Measurements from ENCODE around the gene SEPTIN1.
A peak's percentile ranks its signal among the peaks of the same experiment; 100 is the strongest.

The SEPTIN1 gene

DNA sequence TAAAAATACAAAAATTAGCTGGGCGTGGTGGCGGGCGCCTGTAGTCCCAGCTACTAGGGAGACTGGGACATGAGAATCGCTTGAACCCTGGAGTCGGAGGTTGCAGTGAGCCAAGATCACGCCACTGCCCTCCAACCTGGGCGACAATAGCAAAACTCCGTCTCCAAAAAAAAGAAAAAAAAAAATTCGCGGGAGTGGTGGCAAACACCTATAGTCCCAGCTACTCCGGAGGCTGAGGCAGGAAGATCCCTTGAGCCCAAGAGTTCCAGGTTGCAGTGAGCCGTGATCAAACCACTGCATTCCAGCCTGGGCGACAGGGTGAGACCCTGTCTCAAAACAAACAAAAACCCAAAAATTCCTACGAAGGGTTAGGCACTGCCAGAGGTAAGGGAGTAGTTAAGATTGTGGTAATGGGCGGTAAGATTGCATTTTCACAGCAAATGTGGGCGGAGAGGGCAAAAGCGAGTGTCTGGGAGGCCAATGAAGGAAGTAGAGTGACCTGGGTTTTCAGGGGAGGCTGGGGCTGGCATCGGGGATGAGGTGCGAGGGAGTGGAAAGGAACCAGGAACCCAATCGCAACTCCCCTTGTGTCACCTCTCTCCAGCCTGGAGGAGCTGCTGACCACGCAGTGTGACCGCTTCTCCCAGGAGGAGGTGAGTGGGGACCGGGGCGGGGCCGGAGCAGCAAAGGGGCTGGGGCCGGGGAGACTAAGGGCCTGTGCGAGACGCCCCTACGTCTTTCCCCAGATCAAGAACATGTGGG lies 5.1 kb downstream of the SEPTIN1 start:
- DNase-seq (ENCODE audit: low spot score): no peak

DNA sequence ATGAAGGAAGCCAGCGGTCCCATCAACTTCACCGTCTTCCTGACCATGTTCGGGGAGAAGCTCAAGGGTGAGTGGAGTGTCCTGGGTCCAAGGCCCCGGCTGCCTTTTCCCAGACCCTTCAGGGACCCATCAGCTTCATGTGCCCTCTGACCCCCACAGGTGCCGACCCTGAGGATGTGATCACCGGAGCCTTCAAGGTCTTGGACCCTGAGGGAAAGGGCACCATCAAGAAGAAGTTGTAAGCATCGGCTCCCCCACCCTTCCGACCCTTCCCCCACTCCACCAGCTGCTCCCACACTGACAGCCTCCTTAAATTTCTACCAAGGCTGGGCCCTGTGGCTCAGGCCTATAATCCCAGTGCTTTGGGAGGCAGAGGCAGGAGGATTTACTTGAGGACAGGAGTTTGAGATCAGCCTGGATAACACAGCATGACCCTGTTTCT lies 5.9 kb downstream of the SEPTIN1 start:
- no peak for DNase-seq (ENCODE audit: low spot score)

DNA sequence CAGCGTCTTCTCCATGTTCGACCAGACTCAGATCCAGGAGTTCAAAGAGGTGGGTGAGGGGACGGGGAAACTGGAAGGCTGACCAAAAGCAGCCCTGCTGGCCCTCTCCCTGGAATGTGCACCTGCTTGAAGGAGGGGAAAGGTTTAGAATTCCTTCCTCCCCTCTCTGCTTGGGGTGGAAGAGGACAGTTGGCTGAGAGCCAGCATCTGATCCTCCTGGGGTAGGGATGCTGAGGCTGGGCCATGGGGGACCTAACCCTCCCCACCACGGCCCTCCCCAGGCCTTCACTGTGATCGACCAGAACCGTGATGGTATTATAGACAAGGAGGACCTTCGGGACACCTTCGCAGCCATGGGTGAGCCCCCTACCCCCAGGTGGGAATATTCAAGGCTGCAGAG lies 6.5 kb downstream of the SEPTIN1 start:
- DNase-seq (ENCODE audit: low spot score): no peak

DNA sequence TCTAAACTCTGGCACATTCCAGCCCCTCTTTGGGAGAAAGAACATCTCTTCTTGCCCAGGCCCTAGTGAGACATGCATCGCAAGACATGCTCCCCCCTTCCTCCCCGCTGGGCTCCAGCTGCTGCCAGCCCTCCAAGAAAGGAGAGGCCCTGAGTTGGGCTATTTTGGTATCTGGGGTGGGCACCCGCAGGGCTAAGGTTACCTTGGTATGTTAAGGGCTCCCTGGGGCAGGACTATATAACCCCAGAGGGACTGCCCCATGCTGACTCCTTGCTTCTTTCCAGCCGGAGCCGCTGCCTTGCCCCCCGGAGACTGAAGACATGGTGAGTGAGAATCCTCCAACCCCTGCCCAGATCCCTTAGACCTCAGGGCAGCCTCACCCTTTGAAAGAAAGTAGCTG lies 7.8 kb downstream of the SEPTIN1 start, which contains the start of gene MYL11:
Gene MYL11 (plus strand): TSS at position 265 of the 400 bp plus-strand sequence. CDS start 56 bp downstream, at position 321.
- DNase-seq (ENCODE audit: low spot score): no peak

DNA sequence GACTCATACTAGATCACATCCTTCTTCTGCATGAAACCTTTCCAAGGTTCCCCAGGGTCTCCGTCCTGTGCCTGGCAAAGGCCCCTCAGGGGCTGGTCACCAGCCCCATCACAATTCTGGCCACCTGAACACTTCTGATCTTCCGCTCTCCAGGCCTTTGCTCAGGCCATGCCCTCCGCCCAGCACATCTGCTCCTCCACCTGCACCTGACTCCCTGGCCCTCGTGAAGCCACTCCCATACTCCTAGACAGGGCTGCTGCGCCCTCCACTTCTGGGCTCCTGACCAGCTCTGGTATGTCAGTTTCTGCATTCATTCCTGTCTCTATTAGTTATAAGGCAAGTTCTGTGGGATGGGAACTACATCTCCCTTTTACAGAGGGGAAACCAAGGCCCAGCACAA lies 9.6 kb downstream of the SEPTIN1 start:
- DNase-seq (ENCODE audit: low spot score): no peak

DNA sequence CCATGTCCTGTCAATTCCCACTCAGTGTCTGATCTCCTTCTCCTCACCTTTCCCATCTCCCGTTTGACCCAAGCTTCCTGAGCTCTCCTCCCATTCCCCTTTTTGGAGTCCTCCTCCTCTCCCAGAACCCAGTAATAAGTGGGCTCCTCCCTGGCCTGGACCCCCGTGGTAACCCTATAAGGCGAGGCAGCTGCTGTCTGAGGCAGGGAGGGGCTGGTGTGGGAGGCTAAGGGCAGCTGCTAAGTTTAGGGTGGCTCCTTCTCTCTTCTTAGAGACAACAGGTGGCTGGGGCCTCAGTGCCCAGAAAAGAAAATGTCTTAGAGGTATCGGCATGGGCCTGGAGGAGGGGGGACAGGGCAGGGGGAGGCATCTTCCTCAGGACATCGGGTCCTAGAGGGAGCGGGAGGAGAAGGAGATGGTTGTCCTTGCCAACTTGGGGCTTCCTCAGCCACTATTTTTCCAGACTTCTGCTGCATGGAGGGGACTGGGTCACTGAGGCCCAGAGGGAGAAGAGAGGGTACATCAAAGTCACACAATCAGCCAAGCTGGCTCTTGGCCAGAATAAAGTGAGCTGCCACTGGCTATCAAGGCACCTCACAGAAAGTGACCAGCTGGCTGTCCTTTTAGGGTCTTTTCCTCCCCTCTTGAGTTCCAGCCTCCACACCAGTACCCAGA lies 10.2 kb downstream of the SEPTIN1 start:
- DNase-seq (ENCODE audit: low spot score): no peak

DNA sequence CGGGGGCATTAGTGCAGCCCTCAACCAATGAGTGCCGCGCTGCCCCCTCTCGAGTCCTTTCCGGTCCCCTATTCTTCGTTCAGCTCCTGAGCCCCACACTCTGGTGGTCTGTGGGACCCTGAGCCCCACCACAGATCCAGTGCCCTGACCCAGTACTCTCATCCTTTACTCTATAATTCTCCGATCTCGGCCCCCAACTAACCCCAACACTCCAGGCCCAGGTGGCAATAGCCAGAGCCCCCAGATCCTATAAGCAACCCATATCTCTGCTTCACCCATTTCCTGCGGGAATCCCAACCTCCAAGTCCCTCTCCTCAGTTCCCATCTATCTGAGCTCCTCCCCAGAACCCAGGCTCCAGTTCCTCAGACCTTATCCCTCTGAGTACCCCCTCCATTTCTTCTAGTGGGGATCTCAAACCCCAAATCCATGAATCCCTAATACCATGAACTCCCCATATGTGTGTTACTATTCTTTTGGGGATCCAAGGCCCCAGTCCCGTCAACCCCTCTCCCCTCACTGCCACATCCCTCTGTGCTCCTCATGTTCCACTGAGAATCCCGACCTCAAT lies 11.0 kb downstream of the SEPTIN1 start:
- no peak for DNase-seq (ENCODE audit: low spot score)

DNA sequence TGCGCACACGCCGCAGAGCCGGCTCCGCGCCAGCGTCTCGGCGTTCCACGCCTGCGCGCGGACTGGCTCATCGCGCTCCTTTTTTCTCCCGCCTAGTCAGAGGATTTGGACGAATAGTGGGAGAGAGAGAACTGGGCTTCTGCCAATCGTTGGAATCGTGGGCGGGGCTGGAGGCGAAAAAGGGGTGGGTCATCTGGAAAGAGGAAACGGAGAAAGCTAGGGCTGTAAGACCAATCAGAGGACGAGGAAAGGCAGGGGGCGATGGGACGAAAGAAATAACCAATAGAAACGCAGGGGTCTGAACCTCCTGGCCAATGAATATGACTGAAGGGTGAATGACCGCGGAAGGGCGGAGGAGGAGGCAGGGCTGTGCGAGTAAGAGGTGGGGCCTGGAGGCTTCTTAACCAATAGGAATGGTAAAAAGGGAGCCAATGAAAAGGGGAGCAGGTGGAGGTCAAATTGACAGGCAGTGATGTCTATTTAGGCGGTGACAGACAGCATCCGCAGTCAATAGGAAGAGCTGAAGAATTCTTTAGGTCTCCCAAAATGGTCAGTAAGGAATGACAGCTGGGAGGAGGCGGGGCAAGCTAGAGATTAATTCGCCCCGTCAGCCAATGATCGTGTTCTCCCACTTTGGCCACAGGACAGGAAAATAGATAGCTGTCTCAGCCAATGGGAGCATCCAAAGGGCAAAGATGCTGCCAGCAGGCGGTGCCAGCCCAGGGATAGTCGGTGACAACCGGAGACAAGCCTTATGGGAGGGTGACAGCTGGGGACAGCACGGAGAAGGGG lies 11.7 kb downstream of the SEPTIN1 start, which contains the start of gene TBC1D10B:
Gene TBC1D10B (minus strand): TSS at position 39 of the 792 bp plus-strand sequence. CDS start 311 bp downstream, outside the sequence.
- DNase-seq (ENCODE audit: low spot score): peak; percentile 96

DNA sequence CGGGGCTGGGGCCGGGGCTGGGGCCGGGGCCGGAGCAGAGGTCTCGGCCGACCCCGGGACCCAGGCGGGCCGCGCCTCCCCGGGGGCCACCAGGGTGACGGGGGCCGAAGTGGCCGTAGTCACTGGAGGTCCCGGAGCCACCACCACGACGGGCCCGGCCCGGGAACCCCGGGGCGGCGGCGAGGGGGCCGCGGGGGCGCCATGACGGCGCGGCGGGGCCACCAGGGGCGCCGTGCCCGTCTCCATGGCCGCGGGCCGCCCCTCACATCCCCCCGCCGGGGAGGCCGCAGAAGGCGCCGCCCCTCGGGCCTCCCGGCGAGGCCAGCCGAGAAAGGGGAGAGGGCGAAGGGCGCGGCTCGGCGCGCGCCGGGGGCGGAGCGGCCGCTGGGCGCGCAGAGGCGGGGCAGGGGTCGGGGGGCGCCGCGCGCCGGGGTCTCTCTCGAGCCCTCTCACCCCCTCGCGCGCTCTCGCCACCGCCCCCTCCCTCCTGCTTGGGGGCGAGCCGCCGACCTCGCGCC lies 12.4 kb downstream of the SEPTIN1 start:
- no peak for DNase-seq (ENCODE audit: low spot score)

DNA sequence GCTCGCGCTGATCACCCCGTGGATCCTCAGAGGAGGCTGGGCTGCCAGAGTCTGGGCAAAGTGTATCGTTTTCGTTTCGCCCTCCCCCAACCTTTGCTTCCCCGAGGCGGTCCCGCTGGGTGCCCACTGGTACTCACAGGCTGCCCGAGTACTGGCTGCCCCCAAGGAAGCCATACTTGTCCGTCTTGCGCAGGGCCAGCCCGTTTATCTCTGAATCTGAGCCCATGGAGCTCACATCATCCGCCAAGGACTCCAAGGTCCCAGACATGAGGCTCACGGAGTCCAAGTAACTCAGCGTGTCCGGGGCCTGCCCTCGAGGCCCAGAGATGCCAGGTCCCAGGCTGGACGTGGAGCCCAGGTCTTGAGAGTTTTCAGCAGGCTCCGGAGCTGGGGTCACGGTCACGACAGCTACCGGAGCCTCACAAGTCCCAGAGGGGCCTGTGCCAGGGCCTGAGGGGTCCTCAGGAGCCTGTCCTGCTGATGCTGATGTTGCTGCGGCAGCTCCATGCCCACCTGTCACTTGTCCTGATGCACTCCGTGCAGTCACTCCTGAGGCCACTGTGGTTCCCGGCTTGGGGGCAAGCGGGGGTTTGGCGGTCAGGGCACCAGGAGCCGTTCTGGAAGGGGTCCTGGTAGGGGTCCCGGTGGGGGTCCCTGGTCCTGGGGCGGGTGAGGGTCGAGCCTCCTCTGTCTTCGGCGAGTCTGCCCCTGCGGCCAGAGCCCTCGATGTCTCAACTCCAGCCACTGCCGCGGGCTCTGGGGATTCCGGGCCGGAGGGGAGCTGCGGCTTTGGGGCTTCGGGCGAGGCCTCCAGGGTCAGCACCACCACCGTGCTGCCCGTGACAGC lies 13.0 kb downstream of the SEPTIN1 start:
- no peak for DNase-seq (ENCODE audit: low spot score)

DNA sequence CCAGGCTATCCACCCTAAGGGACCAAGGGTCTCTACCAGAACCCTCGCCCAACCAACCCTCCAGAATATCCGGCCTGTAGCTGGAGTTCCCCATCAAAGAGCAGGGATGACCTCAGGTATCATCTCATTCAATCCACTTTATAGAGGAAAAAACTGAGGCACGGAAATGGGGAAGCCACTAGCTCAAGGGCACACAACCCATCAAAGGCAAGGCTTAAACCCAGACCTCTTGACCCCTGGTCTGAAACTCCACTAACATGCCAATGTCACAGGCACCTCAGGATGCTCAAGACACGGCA lies 13.6 kb downstream of the SEPTIN1 start:
- no peak for DNase-seq (ENCODE audit: low spot score)

DNA sequence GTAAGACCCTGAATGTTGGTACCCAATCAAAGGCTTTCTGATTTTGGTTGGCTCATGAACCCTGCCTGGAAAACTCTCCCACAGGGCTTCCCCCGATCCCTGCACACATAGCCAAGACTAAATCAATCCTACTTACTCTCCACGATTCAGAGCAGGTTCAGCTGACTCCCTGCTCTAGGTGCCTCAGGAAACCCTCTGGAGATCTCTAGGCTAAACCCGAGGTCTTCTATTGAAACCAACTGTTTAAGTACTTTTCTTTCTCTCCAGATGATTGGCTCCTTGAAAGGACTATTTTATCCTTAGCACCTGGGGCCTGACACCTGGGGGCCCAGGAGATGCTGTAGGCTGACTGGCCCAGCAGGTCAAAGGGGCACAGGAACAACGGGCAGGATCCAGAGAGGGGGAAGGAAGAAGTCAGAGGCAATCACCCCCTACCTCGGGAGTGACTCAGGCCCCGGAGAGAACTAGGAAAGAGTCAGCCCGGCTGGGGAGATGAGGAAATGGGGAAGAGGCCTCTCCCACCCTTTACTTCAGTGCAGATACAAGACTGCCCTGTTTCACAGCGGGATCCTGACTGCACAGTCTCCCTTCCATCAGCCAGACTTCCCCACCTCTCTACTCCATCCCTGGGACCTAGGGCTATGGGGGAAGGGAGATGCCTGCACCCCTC lies 14.1 kb downstream of the SEPTIN1 start:
- peak; percentile 63 for DNase-seq (ENCODE audit: low spot score)

DNA sequence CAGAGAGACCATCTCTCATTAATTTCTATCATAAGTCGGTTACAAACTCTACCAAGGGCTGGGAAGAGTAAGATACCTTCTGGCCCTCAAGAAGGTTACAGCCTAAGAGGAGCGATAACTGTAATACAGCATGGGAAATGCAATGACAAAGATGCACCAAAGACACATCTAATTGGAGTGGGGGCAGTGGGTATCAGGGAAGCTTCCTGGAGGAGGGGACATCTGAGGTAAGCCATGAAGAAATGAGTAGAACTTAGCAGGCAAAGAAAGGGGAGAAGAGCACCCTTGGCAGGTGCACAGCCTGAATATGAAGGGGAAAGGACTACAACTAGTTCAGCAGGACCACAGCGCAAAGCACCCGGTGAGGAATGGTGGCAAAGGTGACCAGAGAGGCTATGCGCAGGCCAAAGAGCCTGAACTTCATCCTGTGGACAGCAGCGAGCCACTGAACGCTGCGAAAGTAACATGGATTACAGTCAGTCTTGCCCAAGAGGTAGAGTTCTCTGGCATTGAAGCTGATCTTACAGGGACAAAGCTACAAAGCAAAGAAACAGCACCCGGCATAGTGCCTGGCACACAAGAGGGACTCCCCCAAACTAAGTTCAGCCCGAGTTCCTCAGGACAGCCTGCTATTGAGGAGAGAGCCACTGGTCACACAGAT lies 14.9 kb downstream of the SEPTIN1 start:
- no peak for DNase-seq (ENCODE audit: low spot score)

DNA sequence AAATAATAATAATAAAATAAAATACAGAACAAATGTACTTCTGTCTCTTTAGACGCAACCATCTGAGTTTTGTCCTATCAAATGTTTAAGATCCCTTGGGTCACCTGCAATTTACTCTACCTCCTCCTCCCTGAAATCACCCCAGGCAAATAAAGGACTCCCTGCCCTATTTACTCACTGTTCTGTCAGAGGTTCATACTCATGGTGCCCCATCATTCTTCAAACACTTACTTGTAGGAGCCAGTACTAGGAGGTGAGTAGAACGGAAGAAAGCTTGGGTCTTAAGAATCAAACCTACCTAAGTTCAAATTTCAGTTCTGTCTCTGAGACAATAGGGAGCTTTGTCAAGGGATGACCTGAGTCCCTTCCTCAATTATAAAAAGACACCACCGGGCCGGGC lies 15.8 kb downstream of the SEPTIN1 start:
- DNase-seq (ENCODE audit: low spot score): no peak

DNA sequence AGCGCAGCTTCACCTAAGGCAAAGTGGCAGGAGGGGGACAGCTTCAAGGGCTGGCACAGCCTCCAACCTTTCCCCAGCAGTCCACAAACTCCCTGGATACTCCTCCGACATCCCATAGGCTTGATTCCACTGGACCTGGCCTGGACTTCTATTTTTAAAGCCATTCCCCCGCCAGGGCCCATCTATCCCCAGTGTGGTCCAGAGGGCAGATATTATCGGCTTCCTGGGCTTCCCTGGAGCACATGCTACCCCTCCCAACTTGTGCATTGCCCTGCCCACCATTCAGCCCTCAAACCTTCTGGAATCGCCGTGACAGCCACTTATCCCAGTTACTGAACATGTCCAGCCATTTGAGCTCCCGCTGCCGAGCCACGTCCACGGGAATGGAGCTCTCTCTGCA lies 17.2 kb downstream of the SEPTIN1 start:
- DNase-seq (ENCODE audit: low spot score): no peak

DNA sequence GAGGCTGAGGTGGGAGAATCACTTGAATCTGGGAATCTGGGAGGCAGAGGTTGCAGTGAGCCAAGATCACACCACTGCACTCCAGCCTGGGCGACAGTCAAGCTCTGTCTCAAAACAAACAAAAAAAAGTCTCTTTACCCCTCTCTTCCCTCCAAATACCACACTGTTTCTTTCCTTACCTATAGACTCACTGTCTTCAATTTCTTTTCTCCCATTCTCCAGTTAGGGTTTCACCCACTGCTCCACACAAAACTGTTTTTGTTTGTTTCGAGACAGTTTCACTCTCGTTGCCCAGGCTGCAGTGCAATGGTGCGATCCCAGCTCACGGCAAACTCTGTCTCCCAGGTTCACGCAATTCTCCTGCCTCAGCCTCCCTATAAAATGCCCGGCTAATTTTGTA lies 21.2 kb downstream of the SEPTIN1 start:
- no peak for DNase-seq (ENCODE audit: low spot score)

DNA sequence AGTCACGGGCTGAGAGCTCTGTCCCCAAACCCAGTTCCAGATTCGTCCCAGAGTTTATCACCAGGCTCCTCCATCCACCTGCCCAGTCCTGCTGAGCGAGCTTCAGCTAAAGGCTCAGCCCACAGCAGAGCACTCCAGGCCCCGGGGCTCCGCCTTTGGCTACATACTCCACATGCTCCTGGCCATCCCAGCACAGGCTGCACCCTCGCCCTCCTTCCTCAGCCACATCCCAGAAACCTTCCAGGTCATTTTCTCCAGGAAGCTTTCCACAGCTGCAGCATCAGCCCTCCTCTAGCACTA lies 22.5 kb downstream of the SEPTIN1 start:
- DNase-seq (ENCODE audit: low spot score): no peak

DNA sequence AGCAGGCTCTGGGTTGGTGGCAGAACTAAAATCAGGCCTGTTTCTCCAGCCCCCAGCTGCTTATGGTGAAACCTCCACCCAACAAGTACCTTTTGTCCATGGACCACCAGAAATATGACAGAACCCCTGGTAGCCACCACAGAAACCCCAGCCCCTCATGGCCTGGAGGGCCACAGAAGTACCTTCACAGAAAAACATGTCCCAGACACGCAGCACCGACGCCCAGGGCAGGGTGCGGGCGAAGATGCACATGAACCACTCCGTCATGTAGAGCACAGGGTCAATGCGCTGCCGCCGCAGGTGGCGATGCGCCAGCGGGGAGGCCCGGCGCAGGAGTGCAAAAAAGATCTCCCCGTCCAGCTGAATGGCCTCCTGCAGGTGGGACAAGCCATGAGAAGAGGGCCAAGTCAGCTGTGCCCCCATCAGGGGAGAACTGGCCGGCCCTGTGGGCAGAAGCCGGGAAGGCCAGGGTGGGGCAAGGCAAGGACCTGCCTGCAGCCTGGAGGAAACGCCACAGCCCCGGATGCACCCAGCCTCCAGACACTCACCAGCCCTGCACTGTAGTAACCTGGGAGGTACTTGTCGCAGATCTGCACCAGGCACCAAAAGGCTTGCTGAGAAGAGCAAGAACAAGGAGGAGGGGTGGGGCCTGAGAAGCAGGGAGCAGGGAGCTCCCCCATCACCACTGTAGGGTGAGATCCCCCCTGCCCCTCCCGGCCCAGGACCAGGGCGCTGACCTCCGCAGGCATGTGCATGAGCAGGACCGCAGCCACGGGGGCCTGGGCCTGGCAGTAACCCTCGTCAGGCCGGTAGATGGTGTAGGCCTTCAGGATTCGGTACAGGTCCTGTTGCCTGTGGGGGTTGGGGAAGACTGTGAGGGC lies 23.1 kb downstream of the SEPTIN1 start:
- no peak for DNase-seq (ENCODE audit: low spot score)

DNA sequence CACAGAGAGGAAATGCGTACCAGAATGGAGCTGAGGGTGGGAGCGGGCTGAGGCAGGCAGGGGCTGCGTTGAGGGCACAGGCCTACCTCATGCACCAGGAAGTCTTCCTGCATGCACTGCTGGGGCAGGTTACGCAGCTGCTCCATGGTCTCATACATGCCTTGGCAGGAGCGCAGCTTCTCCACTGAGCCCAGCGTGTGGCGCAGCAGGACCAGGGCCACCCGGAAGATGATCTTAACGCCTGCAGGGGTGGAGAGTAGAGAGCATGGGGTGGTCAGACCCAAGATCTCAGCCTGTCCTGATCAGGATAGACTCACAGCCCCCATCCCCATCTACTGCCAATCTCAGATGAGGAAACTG lies 23.8 kb downstream of the SEPTIN1 start:
- no peak for DNase-seq (ENCODE audit: low spot score)

Data from AG20443 (cell line).